HG02798 (cell line): ENCODE results near the gene SLC35B3.
"Not testable (repeated sequence)": the region's sequence is repeated elsewhere in the genome, so short reads cannot be mapped to it uniquely, and the experiment has no call there.

Experiments
- ATAC-seq: cut with Tn5 transposase; IDR thresholded peaks from one replicate; pipeline ENCODE4 v1.9.1; 2021; ENCODE audit warnings: mild to moderate bottlenecking; ENCODE audit not compliant: unreplicated experiment, poor library complexity

Gene SLC35B3

DNA sequence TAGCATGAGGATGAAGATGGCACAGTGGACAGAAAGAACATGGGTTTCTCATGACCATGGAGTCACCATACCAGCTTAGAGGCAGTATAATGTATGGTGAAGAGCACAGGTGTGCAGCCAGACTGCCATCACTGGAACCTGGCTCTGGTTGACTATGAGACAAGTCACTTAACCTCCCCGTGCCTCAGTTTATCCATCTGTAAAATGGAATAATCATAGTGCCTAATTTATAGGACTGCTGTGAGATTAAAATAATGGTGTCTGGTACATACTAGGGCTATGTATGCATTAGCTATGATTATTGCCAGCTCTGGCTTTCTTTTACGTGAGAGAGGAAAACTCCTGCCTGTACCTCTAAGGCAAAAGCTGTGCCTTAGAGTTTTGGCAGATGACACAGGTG lies 19.4 kb downstream of the SLC35B3 start:
- ATAC-seq = no peak

DNA sequence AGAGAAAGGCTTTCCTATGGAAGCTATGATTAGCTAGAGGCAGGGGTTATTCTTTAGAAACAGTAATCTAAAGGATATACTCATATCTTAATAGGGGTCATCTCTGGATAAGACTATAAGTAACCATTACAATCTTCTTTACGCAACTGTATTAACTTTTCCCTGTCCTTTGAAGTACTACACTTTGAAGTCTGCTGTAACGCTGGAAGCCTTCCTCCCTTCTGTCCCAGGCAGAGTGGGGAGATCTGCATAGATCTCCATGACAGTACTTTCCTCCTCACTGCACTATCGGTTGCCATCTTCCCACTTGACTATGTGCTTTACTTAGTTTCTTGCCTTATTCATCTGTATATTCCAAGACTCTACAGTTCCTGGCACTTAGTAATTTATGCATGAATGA lies 20.1 kb downstream of the SLC35B3 start:
- ATAC-seq = no peak

DNA sequence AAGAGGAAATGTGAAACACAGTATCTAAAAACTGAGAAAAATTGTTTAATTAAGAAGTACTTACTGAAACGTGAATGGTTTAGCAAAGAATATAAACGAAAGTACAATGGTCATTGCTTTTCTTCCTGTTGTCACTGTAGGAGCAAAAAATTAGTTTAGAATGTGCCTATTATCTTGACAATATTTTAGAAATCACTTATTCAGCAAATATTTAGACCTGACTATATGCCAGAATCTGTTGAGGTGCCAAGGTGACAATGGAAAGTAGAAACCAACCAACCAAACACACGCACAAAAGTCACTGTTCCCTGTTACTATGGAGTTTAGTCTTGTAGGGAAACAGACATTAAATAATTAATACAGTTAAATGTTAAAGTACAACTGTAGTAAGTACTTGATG lies 20.5 kb downstream of the SLC35B3 start:
- no peak for ATAC-seq

DNA sequence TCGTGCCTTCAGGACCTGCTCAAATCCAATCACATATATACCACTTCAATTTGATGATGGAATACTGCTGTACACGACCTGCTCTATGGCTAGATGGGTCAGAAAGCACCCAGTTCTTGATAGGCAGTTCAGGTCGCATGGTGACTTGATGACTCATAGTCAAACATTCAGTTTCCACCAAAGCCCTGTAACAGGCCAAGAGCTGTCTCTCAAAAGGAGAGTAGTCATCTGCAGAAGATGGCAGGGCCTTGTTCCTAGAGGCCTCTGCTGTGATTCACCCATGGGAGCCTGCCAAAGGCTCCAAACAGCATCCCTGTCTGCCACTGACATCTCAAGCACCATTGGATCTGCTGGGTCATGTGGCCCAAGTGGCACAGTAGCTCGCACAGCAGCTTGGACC lies 29.4 kb downstream of the SLC35B3 start:
- ATAC-seq = not testable (repeated sequence)

DNA sequence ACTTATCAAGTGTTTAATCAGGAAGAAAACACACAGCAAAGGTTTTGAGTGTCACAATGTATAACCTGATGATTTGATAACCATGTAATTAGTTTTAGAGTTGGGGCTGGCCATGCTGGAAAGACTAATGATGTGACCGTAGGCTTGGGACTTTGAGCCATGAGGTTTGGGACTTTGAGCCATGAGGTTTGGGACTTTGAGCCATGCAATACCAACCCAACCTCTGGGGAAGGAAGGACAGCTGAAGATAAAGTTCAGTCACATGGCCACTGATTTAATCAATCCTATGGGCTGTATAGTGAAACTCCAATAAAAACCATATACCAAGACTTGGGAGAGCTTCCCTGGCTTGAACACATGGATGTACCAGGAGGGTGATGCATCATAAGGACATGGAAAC lies 32.8 kb downstream of the SLC35B3 start:
- ATAC-seq = no peak

DNA sequence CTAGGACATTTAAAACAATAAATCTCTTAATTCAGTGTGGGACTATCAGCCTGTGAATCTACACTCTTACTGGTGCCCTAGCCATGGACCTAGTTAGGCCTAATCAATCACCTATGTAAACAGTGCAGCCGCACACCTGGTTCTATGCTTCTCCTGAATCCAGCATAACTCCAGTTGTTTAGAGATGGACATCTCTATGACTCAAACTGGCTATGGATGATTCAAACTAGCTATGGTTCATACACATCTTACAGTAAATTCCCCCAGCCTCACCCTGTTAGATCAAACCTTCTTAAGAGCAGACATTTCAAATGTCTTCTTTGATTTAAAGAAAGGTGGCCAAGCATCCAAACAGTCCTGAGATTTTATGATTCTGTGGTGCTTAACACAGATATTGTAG lies 34.7 kb downstream of the SLC35B3 start:
- no peak for ATAC-seq

DNA sequence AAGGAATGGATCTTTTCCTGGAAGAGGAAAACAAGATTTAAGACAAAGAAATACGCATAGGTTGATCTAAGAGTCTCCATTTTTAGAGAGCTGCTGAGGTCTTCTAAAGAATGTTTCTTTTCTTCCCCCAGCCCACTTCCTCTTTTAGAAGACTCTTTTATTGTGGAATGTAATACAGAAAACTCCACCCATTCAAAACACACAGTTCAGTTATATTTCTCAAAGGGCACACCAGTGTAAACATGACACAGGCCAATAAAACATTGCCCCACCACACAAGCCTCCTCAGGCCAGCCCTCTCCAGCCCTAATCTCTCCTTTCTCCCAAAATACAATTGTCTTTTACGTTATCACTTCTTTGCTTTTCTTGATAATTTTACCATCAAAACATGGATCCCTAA lies 42.8 kb downstream of the SLC35B3 start:
- no peak for ATAC-seq

DNA sequence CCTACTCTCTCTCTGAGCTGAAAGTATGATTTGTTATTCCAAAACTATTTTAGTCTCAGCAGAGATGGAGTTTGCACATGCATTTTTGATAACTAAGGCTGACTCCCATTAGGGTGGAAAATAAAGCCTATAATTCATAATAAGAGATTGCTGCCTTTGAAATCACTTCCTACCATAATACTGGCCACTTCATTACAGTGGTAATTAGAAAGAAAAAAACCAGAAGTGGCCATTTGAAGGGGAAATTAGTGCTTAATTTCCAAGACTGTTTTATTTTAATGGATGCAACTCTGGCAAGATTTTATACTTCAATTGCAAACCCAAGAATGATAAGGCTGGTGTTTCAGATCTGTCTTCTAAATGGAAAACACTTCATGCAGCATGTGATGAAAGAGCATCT lies 43.4 kb downstream of the SLC35B3 start:
- ATAC-seq = no peak

DNA sequence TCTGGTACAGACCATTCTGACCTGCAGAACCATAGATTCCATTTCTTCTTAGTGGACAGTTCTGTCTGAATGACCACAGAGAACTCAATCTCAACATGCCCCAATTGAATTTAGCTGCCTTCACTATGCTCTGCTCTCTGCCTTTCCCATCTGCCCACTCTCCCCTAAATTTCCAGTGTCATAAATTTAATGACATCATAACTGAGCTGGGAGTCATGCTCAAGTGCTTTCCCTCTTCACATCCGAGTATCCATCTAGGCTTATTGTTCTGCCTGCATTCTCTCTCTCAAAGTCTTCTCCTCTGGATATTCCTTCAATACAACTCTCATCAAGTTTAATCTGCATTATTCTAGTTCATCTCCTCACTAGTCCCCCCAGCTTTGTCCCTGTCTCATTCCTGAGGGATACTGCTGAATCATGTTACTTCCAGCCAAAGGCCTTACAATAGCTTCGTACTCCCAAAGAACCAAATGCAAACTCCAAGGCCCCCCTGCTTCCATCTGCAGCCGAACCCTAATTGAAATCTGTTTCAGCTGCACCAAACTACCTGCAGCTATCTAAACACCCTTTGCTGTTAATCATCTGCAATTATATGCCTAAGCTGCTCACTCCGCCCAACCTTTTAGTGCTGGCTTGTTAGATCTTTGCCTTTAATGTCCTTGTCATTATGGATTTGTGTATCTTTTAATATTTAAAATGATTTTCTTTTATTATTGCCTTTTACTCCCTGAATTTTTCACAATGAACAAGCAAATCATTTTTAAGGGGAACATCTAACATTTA lies 46.1 kb downstream of the SLC35B3 start:
- no peak for ATAC-seq

DNA sequence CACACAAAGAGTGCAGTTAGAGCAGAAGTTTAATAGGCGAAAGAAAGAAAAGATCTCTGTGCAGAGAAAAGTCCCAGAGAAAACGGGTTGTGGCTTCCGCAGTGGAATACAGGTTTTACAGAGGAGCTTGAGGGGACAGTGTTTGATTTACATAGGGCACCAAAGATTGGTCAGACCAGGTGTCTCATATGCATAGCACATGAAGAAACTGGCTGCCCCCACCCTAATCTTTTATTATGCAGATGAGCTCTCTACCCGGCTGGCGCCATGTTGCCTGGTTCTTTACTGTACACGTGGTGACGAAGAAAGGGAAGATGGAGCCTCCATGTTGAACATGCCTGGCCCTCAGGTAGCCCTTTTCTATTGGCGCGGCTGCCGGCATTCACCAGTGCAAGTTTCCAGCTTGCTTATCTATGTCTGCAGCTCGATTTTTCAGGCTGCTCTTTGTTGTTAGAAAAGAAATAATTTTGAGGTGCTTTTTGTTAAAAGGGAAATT lies 47.4 kb downstream of the SLC35B3 start:
- no peak for ATAC-seq

DNA sequence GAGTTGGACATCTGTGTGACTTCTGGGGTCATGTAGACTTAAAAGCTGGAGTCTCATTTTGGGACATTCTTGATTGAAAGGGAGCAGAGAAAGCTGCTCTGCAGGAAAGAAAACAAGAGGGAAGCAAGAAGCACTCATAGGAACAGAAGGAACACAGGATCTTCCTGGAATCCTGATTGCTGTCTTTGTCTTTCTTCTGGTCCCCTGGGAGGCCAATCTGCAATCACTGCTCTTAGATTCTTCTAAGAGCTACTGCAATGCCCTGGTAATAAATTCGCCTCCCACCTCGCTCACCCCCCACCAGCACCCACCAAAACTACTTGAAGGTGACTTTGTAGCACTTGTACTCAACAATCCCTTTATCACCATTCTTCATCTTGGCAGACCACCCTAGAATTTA lies 51.8 kb downstream of the SLC35B3 start:
- ATAC-seq = no peak

DNA sequence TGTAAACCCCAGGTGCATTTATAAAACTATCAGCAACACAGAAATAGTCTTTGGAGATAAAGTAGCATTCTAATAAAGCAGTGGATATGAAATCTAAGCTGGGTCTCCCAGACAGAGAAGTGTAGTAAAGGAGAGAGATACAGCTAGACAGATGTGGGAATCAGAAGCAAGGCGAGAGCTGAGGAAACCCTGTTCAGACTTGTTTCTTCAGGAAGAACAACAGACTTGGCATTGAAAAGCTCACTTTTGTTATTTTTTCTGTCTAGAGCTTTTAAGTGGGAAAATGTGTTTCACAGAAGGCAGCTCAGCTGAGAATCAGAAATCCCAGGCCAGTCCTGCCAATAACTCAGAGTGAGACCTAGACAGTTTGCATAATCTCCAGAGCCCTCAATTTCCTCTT lies 52.9 kb downstream of the SLC35B3 start:
- no peak for ATAC-seq

DNA sequence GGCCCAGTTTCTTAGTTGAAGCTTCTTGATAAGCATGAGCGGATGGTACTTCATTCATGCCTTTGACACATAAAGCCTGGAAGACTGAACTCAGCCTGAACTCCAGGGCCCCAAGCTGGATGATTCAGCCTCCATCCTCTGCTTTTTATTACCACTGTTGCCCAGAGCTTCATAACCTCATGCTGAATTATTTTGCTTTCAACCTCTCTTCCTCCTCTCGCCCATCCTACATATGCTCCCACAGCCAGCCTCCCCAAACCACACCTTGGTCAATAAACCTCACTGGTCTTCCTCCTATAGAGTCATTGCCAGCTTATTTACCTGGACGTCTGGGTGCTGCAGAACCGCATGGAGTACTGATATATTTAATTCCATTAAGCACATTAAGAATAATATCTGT lies 59.4 kb downstream of the SLC35B3 start:
- ATAC-seq = no peak
